Lung (tissue), 12 donors: ENCODE data around the gene CDH4. TPM values are rescaled to one million over a fixed set of nuclear protein-coding genes. Genes with fewer than 3 reads are reported as not detected.

Source experiments
- ATAC-seq: fragments of 200-7000 bp; cut with Tn5 transposase; one replicate; pipeline ENCODE4 v1.9.1; 2020; ENCODE audit warnings: moderate number of reproducible peaks; ENCODE audit not compliant: insufficient read depth, low FRiP score
- DNase-seq, 3 donors: peaks; one replicate each; pipeline ENCODE4 v3.0.0-alpha.2; 2013 to 2017
- H3K27ac ChIP-seq, 2 donors: one replicate each; pipeline ENCODE4 v1.5.1; 2013; ENCODE audit warnings: mild to moderate bottlenecking in 2 of 2, moderate library complexity in 2 of 2, control low read depth in 1 of 2, inconsistent platforms in 1 of 2, low read depth in 1 of 2, low read length in 1 of 2
- H3K27me3 ChIP-seq, 3 donors: one replicate each; pipeline ENCODE4 v1.5.1; 2013; ENCODE audit warnings: low read length in 2 of 3; ENCODE audit not compliant: control insufficient read depth in 3 of 3, insufficient read depth in 3 of 3
- H3K36me3 ChIP-seq, 4 donors: one replicate each; pipeline ENCODE4 v1.5.1; 2013; ENCODE audit warnings: low read length in 4 of 4, mild to moderate bottlenecking in 1 of 4, moderate library complexity in 1 of 4; ENCODE audit not compliant: control insufficient read depth in 4 of 4, insufficient read depth in 4 of 4
- H3K4me1 ChIP-seq, 5 donors: one replicate each; pipeline ENCODE4 v1.5.1; 2013; ENCODE audit warnings: low read length in 5 of 5, mild to moderate bottlenecking in 2 of 5, moderate library complexity in 1 of 5; ENCODE audit not compliant: control insufficient read depth in 5 of 5, insufficient read depth in 5 of 5
- H3K4me3 ChIP-seq: one replicate; pipeline ENCODE4 v1.5.1; 2013; ENCODE audit warnings: mild to moderate bottlenecking, control low read depth, moderate library complexity
- H3K9ac ChIP-seq, 2 donors: one replicate each; pipeline ENCODE4 v1.5.1; 2013; ENCODE audit warnings: low read length in 2 of 2, control low read depth in 1 of 2; ENCODE audit not compliant: insufficient read depth in 1 of 2
- H3K9me3 ChIP-seq, 4 donors: one replicate each; pipeline ENCODE4 v1.5.1; 2013; ENCODE audit warnings: low read length in 3 of 4, mild to moderate bottlenecking in 1 of 4, moderate library complexity in 1 of 4; ENCODE audit not compliant: control insufficient read depth in 4 of 4, insufficient read depth in 3 of 4
- CTCF ChIP-seq: IDR thresholded peaks from 2 replicates; pipeline ENCODE4 v1.5.1; 2012; ENCODE audit warnings: mild to moderate bottlenecking; ENCODE audit errors: control extremely low read depth, extremely low read depth
- WGBS, 2 donors: extraction: QIAGEN DNeasy Blood & Tissue Kit; methylation state at CpG; one replicate each; pipeline ENCODE4 v1.1.7; 2013; 5-methylcytosine and 5-hydroxymethylcytosine counted together
- polyA plus RNA-seq, 2 donors: library from polyadenylated mRNA; stranded (reverse); fragments of 200-250 nt; gene quantifications; one replicate each; pipeline ENCODE4 v1.2.1, GENCODE V29; 2013
- total RNA-seq, 2 donors: library from RNA; depleted of rRNA in 1 of 2; stranded (reverse); fragments of >200 nt in 1 of 2; gene quantifications; one replicate each; pipeline ENCODE4 v1.2.1, GENCODE V29; 2014 to 2021
- donor health status: control.
- donor health status: control.
- donor health status: Bipolar disorder and iron deficiency.
- donor health status: healthy.
- donor health status: DM: yes; HTN: yes; CAD: no.

CDH4 gene
- total and polyA plus RNA-seq, 4 donors = 0.10 to 2.1 (median 0.34) TPM

- H3K9ac ChIP-seq = no peak overlapping the region
- TF ChIP-seq CTCF = no peak
- H3K27me3 ChIP-seq = peaks cover 6 to 42% (median 18%) of the 10 kb centered on the region in 3 donors
- peaks cover 0 to 7% (median 0%) of the 10 kb centered on the region in 4 donors for H3K9me3 ChIP-seq
- peak; percentile 22 to 34 (median 24) for DNase-seq
- H3K4me1 ChIP-seq = peaks cover 0 to 10% (median 3%) of the 10 kb centered on the region in 5 donors
- WGBS, 2 donors = 0 to 1% methylated on average over 56 to 87 of the region's 87 CpGs
- no peak for ATAC-seq
- no peak overlapping the region for H3K4me3 ChIP-seq
- no peak overlapping the region for H3K27ac ChIP-seq
- H3K36me3 ChIP-seq = no peaks in the 10 kb centered on the region
These were observed 671 bp downstream of the CDH4 start for GRCh38 chr20:61252601-61253263.

DNA sequence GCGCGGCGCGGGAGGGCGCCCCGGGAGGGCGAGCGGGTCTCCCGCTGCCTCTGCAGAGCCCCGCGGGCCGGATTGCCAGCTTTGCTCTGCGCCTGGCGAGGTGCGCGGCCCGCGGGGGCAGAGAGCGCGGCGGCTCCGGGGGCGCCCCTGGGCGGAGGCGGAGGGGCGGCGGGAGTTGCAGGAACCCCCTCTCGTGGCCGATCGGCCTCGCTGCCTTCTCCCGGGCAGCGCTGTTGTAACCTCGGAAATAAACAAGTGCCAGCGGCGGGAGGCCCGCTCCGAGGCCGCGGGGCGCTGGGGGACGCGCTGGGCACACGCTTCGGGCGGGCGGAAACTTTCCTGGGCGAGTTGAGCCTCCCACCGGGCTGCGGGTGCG, 1.2 kb downstream of the CDH4 start:
- Histone ChIP-seq H3K36me3 (no peaks in the 10 kb centered on the region), H3K27ac (no peak overlapping the region), H3K9me3 (peaks cover 0 to 7% (median 0%) of the 10 kb centered on the region in 4 donors), H3K27me3 (peaks cover 6 to 41% (median 18%) of the 10 kb centered on the region in 3 donors), H3K9ac (no peak overlapping the region), H3K4me3 (no peak overlapping the region), H3K4me1 (peaks cover 0 to 10% (median 3%) of the 10 kb centered on the region in 5 donors)
- DNase-seq (peak; percentile 59 to 63 (median 62)), ATAC-seq (no peak)
- no peak for TF ChIP-seq CTCF
- 1 to 2% methylated on average over 34 to 51 of the region's 51 CpGs for WGBS, 2 donors

DNA sequence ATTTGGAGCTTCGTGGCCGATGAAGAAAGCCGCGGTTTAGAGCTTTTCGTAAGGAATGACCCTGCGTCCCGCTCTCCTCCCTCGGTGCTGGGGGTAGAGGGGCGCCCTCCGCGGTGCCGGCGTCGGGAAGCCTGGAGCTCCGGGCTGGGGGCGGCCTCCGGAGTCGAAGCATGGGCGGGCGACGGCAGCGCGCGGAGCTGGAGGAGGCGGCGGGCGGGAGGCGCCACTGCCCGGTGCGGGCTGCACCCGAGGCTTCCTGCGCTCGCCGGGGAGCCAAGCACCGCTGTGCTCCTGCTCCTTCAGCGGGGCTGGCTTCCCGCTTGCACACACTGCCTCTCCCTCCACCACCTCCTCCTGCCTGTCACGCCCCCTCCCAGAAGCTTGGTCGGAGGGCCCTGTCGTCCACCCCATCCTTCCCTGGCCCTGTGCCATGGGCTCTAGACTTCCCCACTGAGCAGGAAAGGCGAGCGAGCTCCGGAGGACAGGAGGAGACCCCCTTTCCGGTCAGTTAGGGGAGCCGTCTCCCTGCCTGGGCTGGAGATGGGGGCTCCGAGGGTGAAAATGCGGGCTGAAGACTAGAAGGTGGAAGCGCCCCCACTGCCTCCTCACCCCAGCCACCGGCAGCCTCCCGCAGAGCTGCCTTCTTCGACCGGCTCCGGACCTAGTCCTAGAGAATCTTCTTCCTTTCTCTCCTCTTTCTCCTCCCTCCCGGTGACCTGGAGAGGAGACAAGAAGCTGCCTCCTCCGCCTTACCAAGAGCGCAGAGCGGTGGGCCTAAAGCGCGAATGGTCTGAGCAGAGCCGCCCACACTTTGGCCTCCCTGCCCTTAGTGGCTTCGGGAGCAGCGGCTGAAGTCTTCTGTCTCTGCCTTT, 1.8 kb downstream of the CDH4 start:
- Histone ChIP-seq H3K36me3 (no peaks in the 10 kb centered on the region), H3K4me3 (no peak overlapping the region), H3K27me3 (peaks cover 6 to 43% (median 18%) of the 10 kb centered on the region in 3 donors), H3K9me3 (peaks cover 0 to 10% (median 0%) of the 10 kb centered on the region in 4 donors), H3K27ac (no peak overlapping the region), H3K4me1 (peaks cover 0 to 10% (median 3%) of the 10 kb centered on the region in 5 donors), H3K9ac (no peak overlapping the region)
- TF ChIP-seq CTCF = no peak
- 8 to 13% methylated on average over 49 to 62 of the region's 62 CpGs for WGBS, 2 donors
- ATAC-seq (no peak), DNase-seq (peak; percentile 70 to 79 (median 78))
